Left cardiac atrium (tissue), 4 donors: Measurements from ENCODE around the gene STK31. TPM values are rescaled to one million over a fixed set of nuclear protein-coding genes. Genes with fewer than 3 reads are reported as not detected.
A peak's percentile ranks its signal among the peaks of the same experiment; 100 is the strongest.
"Not testable (repeated sequence)": the region's sequence is repeated elsewhere in the genome, so short reads cannot be mapped to it uniquely, and the experiment has no call there.

ENCODE experiments used
- ATAC-seq, 2 donors: fragments of 200-7000 bp; cut with Tn5 transposase; one replicate each; pipeline ENCODE4 v1.9.1; 2020; ENCODE audit warnings: mild to moderate bottlenecking in 2 of 2, moderate library complexity in 2 of 2
- DNase-seq: peaks from one replicate; pipeline ENCODE4 v3.0.0-alpha.2; 2020
- intact Hi-C, 2 donors: fragments of 100-400 bp; cut with DNase I; formaldehyde crosslinking; loops; one replicate each; pipeline versions ENCODE4 v1.14.1 to v1.15.1; 2022 to 2023
- total RNA-seq, 2 donors: library from RNA; stranded (reverse); fragmentation: NEBNext Ultra II Directional; extraction: Animal tissue kit (Norgen Biotek cat#: 25700); gene quantifications; one replicate each; pipeline ENCODE4 v1.2.1, GENCODE V29; 2021
- donor health status: DM: no; HTN: yes; CAD: no.
- donor health status: DM: no; HTN: yes; CAD: no; lungs with severe emphysema.
- donor health status: DM: yes; HTN: yes; CAD: no.
- donor health status: Dilated cardiomyopathy.

Gene STK31
- total RNA-seq, 2 donors from 2014 or later = 0.06 to 0.21 TPM

DNA sequence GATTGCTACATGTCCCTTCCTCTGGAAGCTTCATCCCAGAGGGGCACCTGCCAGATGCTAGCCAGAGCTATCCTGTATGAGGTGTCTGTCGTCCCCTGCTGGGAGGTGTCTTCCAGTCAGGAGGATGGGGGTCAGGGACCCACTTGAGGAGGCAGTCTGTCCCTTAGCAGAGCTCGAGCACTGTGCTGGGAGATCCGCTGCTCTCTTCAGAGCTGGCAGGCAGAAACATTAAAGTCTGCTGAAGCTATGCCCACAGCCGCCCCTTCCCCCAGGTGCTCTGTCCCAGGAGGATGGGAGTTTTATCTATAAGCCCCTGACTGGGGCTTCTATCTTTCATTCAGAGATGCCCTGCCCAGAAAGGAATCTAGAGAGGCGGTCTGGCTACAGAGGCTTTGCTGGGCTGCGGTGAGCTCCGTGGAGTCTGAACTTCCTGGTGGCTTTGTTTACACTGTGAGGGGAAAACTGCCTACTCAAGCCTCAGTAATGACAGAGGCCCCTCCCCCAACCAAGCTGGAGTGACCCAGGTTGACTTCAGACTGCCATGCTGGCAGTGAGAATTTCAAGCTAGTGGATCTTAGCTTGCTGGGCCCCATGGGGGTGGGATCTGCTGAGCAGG, 69.3 kb downstream of the STK31 start:
- intact Hi-C loops, DNase-seq, ATAC-seq: not testable (repeated sequence)

DNA sequence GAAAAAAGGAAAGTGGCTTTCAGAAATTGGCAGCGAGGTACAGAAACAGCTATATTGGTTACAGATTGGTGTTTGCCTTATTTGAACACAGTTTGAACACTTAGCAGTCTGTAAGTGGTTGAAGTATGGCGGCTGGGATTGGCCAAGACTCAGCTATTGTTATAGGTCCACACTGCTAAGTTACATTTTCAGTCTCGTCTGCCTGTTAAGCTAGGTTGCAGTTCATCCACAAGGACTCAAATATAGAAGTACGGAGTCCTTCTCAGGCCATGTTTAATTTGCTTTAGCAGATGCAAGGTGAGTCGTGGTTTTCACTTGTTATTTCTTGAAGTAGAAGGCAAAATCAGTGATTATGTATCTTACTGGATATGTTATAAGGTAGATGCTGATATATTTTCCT, 73.1 kb downstream of the STK31 start:
- intact Hi-C loops = no loop called here
- DNase-seq (no peak), ATAC-seq (no peak)

DNA sequence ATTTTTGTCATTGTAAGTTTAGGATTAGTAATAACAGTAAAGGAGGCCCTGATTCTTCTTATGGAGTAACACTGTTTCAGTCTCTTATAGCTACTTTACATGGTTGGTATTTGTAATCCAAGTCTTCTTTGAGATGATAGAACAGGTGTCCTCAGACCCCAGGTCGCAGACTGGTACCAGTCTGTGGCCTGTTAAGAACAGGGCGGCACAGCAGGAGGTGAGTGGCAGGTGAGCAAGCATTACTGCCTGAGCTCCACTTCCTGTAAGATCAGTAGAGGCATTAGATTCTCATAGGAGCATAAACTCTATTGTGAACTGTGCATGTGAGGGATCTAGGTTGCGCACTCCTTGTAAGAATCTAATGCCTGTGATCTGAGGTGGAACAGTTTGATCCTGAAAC, 77.3 kb downstream of the STK31 start:
- DNase-seq (no peak), ATAC-seq (no peak)
- intact Hi-C loops = no loop called here

DNA sequence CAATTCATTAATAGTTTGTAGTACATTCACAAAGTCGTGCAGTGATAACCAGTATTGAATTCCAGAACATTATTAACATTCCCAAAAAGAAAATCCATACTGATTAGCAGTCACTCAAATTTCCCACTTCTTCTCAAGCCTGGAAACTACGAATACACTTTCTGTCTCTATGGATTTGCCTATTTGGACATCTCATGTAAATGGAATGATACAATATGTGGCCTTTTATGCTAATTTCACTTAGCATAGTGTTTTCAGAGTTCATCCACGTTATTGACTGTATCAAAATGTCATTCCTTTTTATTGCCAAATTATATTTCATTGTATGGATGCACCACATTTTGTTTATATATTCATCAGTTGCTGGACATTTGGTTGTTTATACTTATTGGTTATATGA, 78.8 kb downstream of the STK31 start:
- intact Hi-C loops = no loop called here
- ATAC-seq (no peak), DNase-seq (no peak)

DNA sequence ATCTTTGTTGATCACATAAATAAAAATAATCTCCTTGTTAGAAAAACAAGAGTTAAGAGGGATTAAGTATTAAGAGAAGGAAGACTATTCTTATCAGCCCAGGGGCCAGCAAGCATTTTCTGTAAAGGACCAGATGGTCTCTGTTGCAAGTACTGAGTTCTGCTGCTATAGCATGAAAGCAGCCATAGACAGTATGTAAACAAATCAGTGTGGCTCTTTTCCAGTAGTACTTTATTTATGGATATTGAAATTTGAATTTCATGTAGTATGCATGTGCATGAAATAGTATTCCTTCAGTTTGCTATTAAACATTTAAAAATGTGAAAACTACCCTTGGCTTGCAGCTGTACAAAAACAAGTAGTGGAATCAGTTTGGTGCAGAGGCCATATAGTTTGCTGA, 81.7 kb downstream of the STK31 start:
- intact Hi-C loops = no loop called here
- ATAC-seq = no peak
- no peak for DNase-seq

DNA sequence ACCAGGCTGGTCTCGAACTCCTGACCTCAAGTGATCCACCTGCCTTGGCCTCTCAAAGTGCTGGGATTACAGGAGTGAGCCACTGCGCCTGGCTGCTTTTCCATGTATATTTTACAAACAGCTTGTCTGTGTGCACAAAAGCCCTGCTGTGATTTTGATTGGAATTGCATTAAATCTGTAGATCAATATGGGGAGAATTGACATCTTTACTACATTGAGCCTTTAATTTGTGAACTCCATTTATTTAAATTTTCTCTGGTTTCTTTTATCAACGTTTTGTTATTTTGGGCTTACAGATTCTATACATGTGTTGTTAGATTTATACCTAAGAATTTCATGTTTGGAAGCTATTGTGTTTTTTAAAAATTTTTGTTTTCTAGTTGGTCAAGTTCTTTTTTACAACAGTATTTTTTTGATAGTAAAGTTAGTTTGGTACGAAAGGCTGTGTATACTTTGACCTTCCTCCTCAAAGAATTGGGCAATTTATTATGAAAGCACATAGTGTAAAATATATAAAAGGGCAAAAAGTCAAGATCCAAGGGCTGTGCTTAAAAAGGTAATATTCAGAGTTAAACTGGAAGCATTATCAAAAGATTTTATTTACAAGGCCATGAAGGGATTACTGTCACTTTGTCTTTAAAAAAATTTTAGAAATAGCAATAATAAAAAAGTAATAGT, 92.8 kb downstream of the STK31 start:
- intact Hi-C loops = no loop called here
- DNase-seq = no peak
- ATAC-seq = no peak

DNA sequence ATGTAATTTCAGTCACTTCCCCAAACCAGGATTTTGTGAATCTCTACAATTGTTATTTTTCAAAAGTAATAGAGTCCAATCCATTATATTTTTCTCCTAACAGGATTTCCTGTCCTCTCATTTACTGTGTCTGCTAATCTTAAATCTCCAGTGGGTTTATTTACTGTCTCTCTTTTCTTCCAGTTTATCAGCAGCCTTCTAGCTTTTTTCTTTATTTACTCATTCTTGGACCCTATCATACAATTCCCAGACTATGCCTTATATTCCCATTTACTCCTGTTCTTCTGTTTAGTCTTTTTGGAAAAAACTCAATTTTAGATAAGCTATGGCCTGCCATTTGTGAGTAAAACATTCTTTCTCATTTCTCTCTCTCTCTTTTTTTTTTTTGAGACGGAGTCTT, 94.7 kb downstream of the STK31 start:
- ATAC-seq = no peak
- DNase-seq = no peak
- intact Hi-C loops = no loop called here

DNA sequence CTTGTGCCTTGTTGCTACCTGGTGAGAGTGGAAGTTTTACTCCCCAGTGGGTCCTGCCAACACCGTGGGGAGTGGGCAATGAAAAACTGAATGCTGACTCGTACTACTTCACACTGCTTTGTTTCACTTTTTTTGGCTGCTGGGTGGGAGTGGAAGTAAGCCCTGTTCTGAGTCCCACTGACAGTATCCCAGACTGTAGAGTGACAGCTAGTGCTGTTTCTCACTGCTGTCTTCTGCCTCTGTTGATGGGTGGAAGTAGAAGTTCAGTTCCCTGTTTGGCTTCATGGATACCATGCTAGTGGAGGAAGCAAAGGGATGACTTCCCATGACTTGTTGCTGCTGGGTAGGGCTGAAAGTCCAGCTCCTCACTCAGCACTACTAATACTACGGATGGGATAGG, 98.4 kb downstream of the STK31 start:
- intact Hi-C loops = no loop called here
- ATAC-seq (no peak), DNase-seq (no peak)

DNA sequence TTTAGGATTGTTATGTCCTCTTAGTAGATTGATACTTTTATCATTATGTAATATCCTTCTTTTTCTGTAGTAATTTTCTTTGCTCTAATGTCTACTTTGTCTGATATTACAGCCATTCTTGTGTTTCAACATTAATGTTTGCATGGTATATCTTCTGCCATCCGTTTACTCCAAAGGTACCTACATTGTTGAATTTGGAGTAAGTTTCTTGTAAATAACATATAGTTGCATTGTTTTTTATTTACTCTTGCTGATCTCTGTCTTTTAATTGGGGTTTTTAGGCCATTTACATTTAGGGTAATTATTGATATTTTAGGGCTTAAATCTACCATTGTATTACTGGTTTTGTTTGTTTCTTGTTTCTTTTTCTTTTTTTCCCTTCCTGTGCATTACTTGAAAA, 100.1 kb downstream of the STK31 start:
- ATAC-seq (no peak), DNase-seq (no peak)
- intact Hi-C loops = no loop called here

DNA sequence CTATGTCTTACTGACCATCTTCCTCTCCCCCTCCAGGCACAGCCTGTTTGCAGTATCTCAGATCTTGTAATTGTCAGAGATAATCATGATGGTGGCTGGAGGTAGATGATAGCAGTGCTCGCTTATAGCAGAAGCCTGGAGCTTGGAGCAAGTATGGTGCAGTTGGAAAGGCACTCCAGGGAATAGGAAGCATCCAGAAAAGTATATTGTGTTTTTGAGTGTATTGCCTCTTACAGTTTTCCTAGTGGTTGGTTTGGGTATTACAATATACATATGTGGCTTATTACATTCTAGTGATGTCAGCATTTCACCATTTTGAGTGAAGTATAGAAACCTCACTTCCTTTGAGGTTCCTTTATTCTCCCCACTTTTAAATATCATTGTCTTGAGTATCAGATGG, 101.5 kb downstream of the STK31 start:
- intact Hi-C loops = no loop called here
- DNase-seq (no peak), ATAC-seq (no peak)

DNA sequence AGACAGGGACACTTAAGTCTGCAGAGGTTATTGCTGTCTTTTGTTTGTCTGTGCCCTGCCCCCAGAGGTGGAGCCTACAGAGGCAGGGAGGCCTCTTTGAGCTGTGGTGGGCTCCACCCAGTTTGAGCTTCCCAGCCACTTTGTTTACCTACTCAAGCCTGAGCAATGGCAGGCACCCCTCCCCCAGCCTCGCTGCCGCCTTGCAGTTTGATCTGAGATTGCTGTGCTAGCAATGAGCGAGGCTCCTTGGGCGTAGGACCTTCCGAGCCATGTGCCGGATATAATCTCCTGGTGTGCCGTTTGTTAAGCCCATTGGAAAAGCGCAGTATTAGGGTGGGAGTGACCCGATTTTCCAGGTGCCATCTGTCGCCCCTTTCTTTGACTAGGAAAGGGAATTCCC, 118.1 kb downstream of the STK31 start:
- intact Hi-C loops, DNase-seq, ATAC-seq: not testable (repeated sequence)

DNA sequence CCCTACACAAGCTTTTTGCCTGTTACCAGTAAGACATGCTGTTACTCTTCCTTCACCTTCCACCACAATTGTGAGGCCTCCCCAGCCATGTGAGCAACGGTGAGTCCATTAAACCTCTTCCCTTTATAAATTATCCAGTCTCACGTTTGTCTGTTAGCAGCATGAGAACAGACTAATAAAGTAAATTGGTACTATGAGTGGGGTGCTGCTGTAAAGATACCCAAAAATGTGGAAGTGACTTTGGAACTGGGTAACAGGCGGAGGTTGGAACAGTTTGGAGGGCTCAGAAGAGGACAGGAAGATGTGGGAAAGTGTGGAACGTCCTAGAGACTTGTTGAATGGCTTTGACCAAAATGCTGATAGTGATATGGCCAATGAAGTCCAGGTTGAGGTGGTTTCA, 122.7 kb downstream of the STK31 start:
- DNase-seq, ATAC-seq, intact Hi-C loops: not testable (repeated sequence)

DNA sequence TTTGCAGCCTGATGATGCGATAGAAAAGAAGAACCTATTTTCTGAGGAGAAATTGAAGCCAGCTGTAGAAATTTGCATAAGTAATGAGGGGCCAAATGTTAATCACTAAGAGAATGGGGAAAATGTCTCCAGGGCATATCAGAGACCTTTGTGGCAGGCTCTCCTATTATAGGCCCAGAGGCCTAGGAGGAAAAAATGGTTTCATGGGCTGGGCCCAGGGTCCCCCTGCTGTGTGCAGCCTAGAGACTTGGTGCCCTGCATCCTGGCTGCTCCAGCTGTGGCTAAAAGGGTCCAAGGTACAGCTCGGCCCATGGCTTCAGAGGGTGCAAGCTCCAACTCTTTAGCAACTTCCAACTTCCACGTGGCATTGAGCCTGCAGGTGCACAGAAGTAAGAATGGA, 123.4 kb downstream of the STK31 start:
- DNase-seq (no peak), ATAC-seq (no peak)
- intact Hi-C loops = no loop called here

DNA sequence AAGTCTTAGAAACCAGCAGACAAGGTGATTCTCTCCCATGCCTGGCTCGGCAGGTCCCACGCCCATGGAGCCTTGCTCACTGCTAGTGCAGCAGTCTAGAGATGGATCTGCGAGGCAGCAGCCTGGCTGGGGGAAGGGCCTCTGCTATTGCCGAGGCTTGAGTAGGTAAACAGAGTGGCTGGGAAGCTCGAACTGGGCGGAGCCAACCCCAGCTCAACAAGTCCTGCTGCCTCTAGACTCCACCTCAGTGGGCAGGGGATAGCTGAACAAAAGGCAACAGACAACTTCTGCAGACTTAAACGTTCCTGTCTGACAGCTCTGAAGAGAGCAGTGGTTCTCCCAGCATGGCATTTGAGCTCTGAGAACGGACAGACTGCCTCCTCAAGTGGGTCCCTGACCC, 134.8 kb downstream of the STK31 start:
- intact Hi-C loops, ATAC-seq, DNase-seq: not testable (repeated sequence)

DNA sequence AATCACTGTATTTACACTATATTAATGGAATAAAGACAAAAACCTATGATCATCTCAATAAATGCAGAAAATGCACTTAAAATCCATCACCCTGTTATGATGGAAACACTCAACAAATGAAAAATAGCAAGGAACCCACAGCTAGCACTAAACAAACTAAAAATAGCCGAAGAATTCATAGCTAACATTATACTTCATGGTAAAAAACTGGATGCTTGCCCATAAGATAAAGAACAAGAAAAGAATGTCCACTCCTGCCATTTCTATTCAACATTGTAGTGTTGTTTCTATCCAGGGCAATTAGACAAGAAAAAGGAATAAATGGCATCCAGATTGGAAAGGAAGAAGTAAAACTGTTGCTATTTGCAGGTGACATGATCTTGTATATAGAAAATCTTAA, 142.1 kb downstream of the STK31 start:
- no peak for DNase-seq
- intact Hi-C loops = no loop called here
- no peak for ATAC-seq

DNA sequence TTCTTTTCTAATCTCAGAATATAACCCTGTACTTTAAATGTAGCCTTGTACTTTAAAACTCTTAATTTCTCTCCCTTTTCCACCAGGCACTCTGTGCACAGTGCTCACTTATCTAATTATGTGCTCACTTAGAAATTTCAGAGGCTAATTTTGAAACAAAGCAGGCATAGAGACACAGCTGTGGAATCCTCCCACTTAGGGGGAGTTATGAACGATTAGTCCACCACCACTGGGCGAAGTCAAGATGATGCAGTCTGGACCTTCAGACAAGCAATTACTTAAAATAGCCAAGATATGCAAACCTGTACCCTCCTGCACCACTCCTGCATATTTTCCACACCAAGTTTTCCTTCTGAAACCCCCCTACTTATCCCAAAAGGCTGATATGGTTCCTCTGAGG, 143.0 kb downstream of the STK31 start:
- ATAC-seq (peak in 1 of 2 donors; percentile 70), DNase-seq (no peak)
- intact Hi-C loops = no loop called here

DNA sequence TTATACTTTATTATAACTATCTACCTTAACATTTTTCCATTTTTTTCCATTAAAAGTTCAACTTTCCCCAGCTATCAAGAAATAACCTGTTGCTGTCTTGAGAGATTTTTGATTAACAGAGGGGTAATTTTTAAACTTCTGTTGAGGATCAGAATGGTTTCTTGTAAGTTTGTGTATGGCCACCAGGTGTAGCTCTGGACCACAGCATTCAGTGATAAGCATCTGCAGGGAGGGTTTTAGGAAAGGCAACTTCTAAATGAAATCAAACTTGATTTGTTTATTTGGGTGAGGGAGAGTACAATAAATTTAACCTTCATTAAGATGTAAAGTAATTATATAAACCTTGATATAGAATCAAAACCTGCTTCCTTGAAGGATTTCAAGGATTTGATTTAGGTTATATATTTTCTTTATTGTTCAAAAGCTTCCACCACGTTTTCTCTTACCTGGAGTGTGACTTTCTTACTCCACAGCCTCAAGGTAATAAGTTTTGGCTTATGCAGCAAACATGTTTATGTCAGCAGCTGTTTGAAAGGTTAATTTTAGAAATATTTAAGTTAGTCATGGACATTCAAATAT, 153.3 kb downstream of the STK31 start:
- intact Hi-C loops = no loop called here
- DNase-seq (no peak), ATAC-seq (no peak)

DNA sequence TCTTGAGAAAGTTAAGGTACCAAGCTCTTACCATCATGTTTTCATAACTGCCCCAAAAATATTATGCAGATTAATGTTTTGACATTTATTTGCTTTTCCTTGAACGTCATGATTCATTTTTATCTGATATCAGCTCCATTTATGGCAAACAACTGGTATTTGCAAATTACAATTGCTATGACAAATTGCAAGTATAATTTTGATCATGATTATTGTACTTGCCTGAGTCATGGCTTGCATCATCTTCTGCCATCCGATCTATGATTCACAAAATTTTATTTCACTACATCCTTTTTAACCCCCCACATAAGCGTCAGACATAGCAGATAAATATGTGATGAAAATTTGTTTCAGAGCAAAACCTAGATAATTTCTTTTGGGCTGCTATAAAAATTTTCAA, 155.0 kb downstream of the STK31 start:
- DNase-seq (no peak), ATAC-seq (peak in 1 of 2 donors; percentile 81)
- intact Hi-C loops = no loop called here

DNA sequence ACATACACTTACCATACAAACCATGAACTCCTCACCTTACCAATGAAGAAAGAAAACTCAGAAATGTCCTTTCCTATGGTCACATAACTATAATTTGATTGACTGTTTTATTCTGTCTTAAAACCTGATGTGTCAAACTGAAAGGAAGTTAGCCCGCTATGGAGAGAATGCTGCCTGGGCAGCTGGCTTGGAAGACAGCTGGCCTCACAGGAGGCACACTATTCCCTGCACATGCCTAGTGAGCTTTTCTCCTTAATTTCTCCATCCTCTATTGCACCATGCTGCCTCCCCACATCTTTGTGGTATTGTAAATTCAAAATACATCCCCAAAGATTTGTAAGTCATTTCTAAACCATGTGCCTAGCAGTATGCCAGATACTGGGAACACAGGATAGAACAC, 163.3 kb downstream of the STK31 start:
- ATAC-seq (no peak), DNase-seq (no peak)
- intact Hi-C loops = no loop called here

DNA sequence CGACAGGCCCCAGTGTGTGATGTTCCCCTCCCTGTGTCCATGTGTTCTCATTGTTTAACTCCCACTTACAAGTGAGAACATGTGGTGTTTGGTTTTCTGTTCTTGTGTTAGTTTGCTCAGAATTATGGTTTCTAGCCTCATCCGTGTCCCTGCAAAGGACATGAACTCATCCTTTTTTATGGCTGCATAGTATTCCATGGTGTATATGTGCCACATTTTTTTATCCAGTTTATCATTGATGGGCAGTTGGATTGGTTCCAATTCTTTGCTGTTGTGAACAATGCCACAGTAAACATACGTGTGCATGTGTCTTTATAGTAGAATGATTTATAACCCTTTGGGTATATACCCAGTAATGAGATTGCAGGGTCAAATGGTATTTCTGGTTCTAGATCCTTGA, 166.5 kb downstream of the STK31 start:
- ATAC-seq, intact Hi-C loops, DNase-seq: not testable (repeated sequence)
